ENCODE results near the gene NBAS.

DNA sequence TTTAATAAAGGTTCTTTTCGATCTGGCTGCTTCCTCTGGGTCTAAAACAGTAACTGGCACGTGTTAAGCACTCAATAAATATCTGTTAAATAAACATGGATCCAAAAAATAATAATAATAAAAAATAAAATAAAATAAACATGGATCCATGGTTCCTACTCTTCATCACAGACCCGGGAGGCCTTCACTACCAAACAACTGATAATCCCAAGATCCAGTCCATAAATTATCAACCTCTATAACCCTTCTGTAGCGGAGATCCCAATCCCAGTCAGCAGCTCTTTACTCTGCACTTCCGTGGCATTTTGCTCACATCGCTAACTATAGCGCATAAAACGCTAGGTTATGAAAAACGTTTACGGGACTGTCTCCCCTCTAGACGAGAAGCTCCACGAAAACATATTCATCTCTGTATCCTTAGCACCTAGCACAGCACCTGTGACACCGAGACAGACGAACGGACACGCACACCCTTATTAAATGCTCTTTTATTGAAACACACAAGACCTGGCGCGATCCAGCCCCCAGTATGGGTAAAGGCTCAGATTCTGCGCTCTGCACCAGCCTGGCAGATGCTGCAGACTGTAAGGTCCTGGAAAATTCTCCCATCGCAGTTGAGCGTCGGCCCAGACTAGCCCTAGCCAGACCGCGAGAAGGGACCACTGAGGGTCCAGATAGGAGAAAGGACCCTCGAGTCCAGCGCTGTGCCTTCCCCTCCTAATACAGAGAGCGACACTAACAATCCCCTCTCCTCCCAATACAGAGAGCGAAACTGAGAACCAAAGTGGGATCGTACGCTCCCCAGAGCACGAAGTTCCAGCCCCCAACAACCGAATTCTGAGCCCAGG, 770 bp downstream of the NBAS start:
- TF ChIP-seq, protein P1, sequence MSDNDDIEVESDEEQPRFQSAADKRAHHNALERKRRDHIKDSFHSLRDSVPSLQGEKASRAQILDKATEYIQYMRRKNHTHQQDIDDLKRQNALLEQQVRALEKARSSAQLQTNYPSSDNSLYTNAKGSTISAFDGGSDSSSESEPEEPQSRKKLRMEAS (IDR thresholded peaks at IDR 0.05; ENCODE audit: low read depth) = no peak
- TF ChIP-seq FOXM1 (IDR thresholded peaks at IDR 0.05; ENCODE audit: low read depth) (no peak), TAF1 (IDR thresholded peaks at IDR 0.05; ENCODE audit: borderline replicate concordance, low read depth, low read length) (no peak), SMC3 (IDR thresholded peaks at IDR 0.05; ENCODE audit: low read depth, low read length) (no peak), GABPA (IDR thresholded peaks at IDR 0.05; ENCODE audit: low read depth) (no peak), EP300 (IDR thresholded peaks at IDR 0.05; ENCODE audit: borderline replicate concordance in 1 of 2, low read depth in 1 of 2, low read length in 1 of 2) (no peak), GATA2 (CRISPR knock-in tag; IDR thresholded peaks at IDR 0.05) (no peak)
- TF ChIP-seq, protein P2, sequence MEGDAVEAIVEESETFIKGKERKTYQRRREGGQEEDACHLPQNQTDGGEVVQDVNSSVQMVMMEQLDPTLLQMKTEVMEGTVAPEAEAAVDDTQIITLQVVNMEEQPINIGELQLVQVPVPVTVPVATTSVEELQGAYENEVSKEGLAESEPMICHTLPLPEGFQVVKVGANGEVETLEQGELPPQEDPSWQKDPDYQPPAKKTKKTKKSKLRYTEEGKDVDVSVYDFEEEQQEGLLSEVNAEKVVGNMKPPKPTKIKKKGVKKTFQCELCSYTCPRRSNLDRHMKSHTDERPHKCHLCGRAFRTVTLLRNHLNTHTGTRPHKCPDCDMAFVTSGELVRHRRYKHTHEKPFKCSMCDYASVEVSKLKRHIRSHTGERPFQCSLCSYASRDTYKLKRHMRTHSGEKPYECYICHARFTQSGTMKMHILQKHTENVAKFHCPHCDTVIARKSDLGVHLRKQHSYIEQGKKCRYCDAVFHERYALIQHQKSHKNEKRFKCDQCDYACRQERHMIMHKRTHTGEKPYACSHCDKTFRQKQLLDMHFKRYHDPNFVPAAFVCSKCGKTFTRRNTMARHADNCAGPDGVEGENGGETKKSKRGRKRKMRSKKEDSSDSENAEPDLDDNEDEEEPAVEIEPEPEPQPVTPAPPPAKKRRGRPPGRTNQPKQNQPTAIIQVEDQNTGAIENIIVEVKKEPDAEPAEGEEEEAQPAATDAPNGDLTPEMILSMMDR (IDR thresholded peaks at IDR 0.05) = no peak
- TF ChIP-seq, protein P3, sequence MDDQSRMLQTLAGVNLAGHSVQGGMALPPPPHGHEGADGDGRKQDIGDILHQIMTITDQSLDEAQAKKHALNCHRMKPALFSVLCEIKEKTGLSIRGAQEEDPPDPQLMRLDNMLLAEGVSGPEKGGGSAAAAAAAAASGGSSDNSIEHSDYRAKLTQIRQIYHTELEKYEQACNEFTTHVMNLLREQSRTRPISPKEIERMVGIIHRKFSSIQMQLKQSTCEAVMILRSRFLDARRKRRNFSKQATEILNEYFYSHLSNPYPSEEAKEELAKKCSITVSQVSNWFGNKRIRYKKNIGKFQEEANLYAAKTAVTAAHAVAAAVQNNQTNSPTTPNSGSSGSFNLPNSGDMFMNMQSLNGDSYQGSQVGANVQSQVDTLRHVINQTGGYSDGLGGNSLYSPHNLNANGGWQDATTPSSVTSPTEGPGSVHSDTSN (IDR thresholded peaks at IDR 0.05) = no peak

All from SK-N-SH (cell line).